Endothelial cell of umbilical vein (primary cell): ENCODE data around the gene MGP. TPM values are rescaled to one million over a fixed set of nuclear protein-coding genes. Genes with fewer than 3 reads are reported as not detected.

Experiments used
- BruUV-seq: library from RNA; stranded (reverse); fragments of 400-500 nt; replicated peaks from 2 replicates; lab custom pipeline; 2021; lab: Mats Ljungman, UMichigan
- CTCF ChIA-PET: fragments of 300-600, 350-600 bp; sonication (Branson Sonifier 250); formaldehyde crosslinking; loops from one replicate; lab custom pipeline; 2021; ENCODE audit warnings: antibody characterized with exemption, inconsistent platforms; lab: Charles Lee
- POLR2A ChIA-PET: fragments of 300-600, 350-600 bp; sonication (Branson Sonifier 250); formaldehyde crosslinking; loops from one replicate; lab custom pipeline; 2021; ENCODE audit warnings: antibody characterized with exemption, inconsistent platforms; lab: Charles Lee
- DNase-seq: peaks from one replicate; pipeline ENCODE4 v3.0.0-alpha.2; 2011; ENCODE audit warnings: low read depth, low spot score
- FAIRE-seq: peaks from 2 replicates; lab custom pipeline; 2011; peaks lifted over from hg19 to GRCh38; lab: Jason Lieb, UNC
- H2AFZ ChIP-seq: 2 replicates; pipeline ENCODE4 v1.6.0; 2012; ENCODE audit warnings: low read depth, low read length, control low read depth, inconsistent platforms
- H3K27ac ChIP-seq: 2 replicates; pipeline ENCODE4 v1.5.1; 2011; ENCODE audit warnings: low read depth, mild to moderate bottlenecking, control low read depth, low read length, moderate library complexity; ENCODE audit not compliant: insufficient read depth
- H3K27me3 ChIP-seq, 2 experiments: 2 replicates each; pipeline versions ENCODE4 v1.6.0 to v1.6.1; 2011; ENCODE audit warnings: low read length in 2 of 2, mixed read lengths in 1 of 2; ENCODE audit not compliant: control insufficient read depth in 2 of 2, insufficient read depth in 2 of 2
- H3K36me3 ChIP-seq, 2 experiments: 2 replicates in 1 of 2; 3 replicates in 1 of 2; pipeline ENCODE4 v1.5.1; 2011; ENCODE audit warnings: low read length in 2 of 2, mild to moderate bottlenecking in 1 of 2, moderate library complexity in 1 of 2; ENCODE audit not compliant: control insufficient read depth in 2 of 2, insufficient read depth in 2 of 2; ENCODE audit errors: extremely low read depth in 1 of 2
- H3K4me1 ChIP-seq: 3 replicates; pipeline ENCODE4 v1.5.1; 2011; ENCODE audit warnings: mild to moderate bottlenecking, low read length; ENCODE audit not compliant: control insufficient read depth, insufficient read depth; ENCODE audit errors: extremely low read depth
- H3K4me2 ChIP-seq: 2 replicates; pipeline ENCODE4 v1.6.1; 2011; ENCODE audit warnings: low read length, control low read depth, mixed read lengths; ENCODE audit not compliant: insufficient read depth
- H3K4me3 ChIP-seq, 3 experiments: fragments of 200-600 bp in 1 of 3; sonication (generic), shearing (Covaris generic) in 1 of 3; replicated peaks in 1 of 3; 2 replicates each; pipeline ENCODE4 v1.5.1; 2011 to 2016; ENCODE audit warnings: control low read depth in 3 of 3, low read length in 3 of 3, mild to moderate bottlenecking in 2 of 3, inconsistent platforms in 1 of 3, low read depth in 1 of 3, moderate library complexity in 1 of 3; ENCODE audit not compliant: insufficient read depth in 1 of 3
- H3K79me2 ChIP-seq: 2 replicates; pipeline ENCODE4 v1.6.0; 2012; ENCODE audit warnings: low read length, inconsistent platforms; ENCODE audit not compliant: control insufficient read depth, insufficient read depth
- H3K9ac ChIP-seq: replicated peaks from 2 replicates; pipeline ENCODE3; 2011; ENCODE audit warnings: low read length, control low read depth; ENCODE audit not compliant: insufficient read depth; ENCODE audit errors: extremely low read depth
- H3K9me1 ChIP-seq: replicated peaks from 3 replicates; pipeline ENCODE4 v1.6.0; 2011; ENCODE audit warnings: mild to moderate bottlenecking, low read length; ENCODE audit not compliant: control insufficient read depth, insufficient read depth; ENCODE audit errors: extremely low read depth
- H3K9me3 ChIP-seq: replicated peaks from 2 replicates; pipeline ENCODE4 v1.5.1; 2012; ENCODE audit warnings: low read length, inconsistent platforms; ENCODE audit not compliant: control insufficient read depth, insufficient read depth
- H4K20me1 ChIP-seq: replicated peaks from 2 replicates; pipeline ENCODE3; 2011; ENCODE audit warnings: mild to moderate bottlenecking, low read length; ENCODE audit not compliant: control insufficient read depth, insufficient read depth; ENCODE audit errors: extremely low read depth
- EZH2 ChIP-seq: IDR thresholded peaks from 2 replicates; pipeline ENCODE4 v1.6.1; 2012; ENCODE audit warnings: borderline replicate concordance, low read depth, mild to moderate bottlenecking, moderate library complexity, low read length, inconsistent platforms; ENCODE audit not compliant: severe bottlenecking
- FOS ChIP-seq: IDR thresholded peaks from 2 replicates; pipeline ENCODE4 v1.6.1; 2011; ENCODE audit warnings: mild to moderate bottlenecking, low read length, moderate library complexity, borderline replicate concordance; ENCODE audit not compliant: insufficient read depth
- GATA2 ChIP-seq: IDR thresholded peaks from 2 replicates; pipeline ENCODE4 v1.7.0; 2011; ENCODE audit warnings: low read depth, mild to moderate bottlenecking, moderate library complexity, mixed read lengths, low read length; ENCODE audit not compliant: insufficient read length, insufficient read depth
- JUN ChIP-seq: IDR thresholded peaks from 2 replicates; pipeline ENCODE4 v1.6.1; 2011; ENCODE audit warnings: borderline replicate concordance, low read depth; ENCODE audit not compliant: insufficient read length, insufficient read depth
- MYC ChIP-seq: IDR thresholded peaks from one replicate; pipeline ENCODE4 v1.6.1; 2011; ENCODE audit warnings: mild to moderate bottlenecking, low read depth, low read length
- POLR2A ChIP-seq: IDR thresholded peaks from 2 replicates; pipeline ENCODE4 v1.6.1; 2012; ENCODE audit warnings: low read depth, mild to moderate bottlenecking, control low read depth, low read length
- POLR2AphosphoS5 ChIP-seq: IDR thresholded peaks from 2 replicates; pipeline ENCODE4 v1.6.1; 2012; ENCODE audit warnings: low read depth, mild to moderate bottlenecking, control low read depth, low read length, moderate library complexity; ENCODE audit not compliant: insufficient read depth
- dilution Hi-C: fragments of 300-500 bp; cut with MboI; formaldehyde crosslinking; loops from one replicate; pipeline ENCODE4 v1.15.0; 2019; ENCODE audit warnings: low sequenced_read_pairs; ENCODE audit not compliant: extremely low pct_ligation_motif_present
- intact Hi-C: fragments of 100-400 bp; cut with micrococcal nuclease; formaldehyde crosslinking; loops from one replicate; pipeline ENCODE4 v1.10.0; 2022
- polyA plus RNA-seq, 4 experiments: library from polyadenylated mRNA; depleted of rRNA in 3 of 4; stranded (reverse) in 3 of 4; unstranded in 1 of 4; fragments of >200 nt; gene quantifications; 2 replicates each; pipeline versions ENCODE4 v1.2.1 to v1.2.3, GENCODE V29; 2011 to 2012; ENCODE audit warnings: missing spikeins in 1 of 4
- total RNA-seq: library from RNA; stranded (reverse); gene quantifications from 2 replicates; pipeline ENCODE4 v1.2.3, GENCODE V29; 2021
- TF ChIP-seq, protein P1 (sequence below): IDR thresholded peaks from 2 replicates; pipeline ENCODE4 v1.6.1; 2011; ENCODE audit not compliant: insufficient read depth, insufficient read length
- TF ChIP-seq, protein P2 (sequence below), 2 donors: IDR thresholded peaks; 1 replicate in 1 of 2; 2 replicates in 1 of 2; pipeline ENCODE4 v1.5.1; 2011; ENCODE audit warnings: low read length in 2 of 2, mild to moderate bottlenecking in 2 of 2, moderate library complexity in 2 of 2, control low read depth in 1 of 2, inconsistent platforms in 1 of 2, low read depth in 1 of 2; ENCODE audit not compliant: insufficient read depth in 1 of 2; ENCODE audit errors: extremely low read depth in 1 of 2

Gene MGP
- total and polyA plus RNA-seq, 2 donors (not counting 3 experiments of a cell fraction or from before 2014, with no cell fraction given), result 284 to 479 TPM

DNA sequence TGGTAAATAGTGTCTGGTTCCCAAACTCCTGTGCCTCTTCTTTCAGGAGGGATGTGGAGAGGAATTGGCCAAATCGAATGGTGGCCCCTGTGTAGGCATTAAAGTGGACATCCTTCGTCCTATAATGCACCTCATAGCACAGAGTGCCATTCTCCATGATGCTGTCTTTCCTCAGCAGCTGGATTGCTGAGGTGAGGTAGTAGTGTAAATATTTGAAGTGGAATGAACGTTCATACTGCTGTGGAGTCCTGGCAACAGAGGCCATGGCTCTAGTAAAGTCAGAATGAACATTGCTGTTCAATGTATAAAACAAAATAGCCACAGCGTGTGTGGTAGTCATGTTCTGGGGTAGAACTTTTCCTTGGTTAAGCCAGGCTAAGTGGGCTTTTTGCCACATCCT, 45.0 kb downstream of the MGP start:
- Histone ChIP-seq H3K9me1 (no peaks in the 10 kb centered on the region), H3K9ac (no peak overlapping the region), H2AFZ (no peak overlapping the region), H3K27me3 (no peaks in the 10 kb centered on the region), H3K36me3 (peaks cover 0 to 6% of the 10 kb centered on the region in 2 experiments), H3K4me2 (peak overlapping the region; percentile 98), H3K4me1 (peaks cover 59% of the 10 kb centered on the region), H3K9me3 (no peaks in the 10 kb centered on the region), H3K4me3 (no peak overlapping the region), H4K20me1 (no peaks in the 10 kb centered on the region), H3K79me2 (peaks cover 18% of the 10 kb centered on the region), H3K27ac (no peak overlapping the region)
- intact Hi-C loops, result no loop called here
- DNase-seq (no peak), FAIRE-seq (no peak)
- dilution Hi-C loops, result no loop called here
- TF ChIP-seq GATA2 (no peak), EZH2 (no peak), POLR2AphosphoS5 (no peak), JUN (no peak), MYC (no peak), FOS (no peak), POLR2A (no peak)
- TF ChIP-seq, protein P1, sequence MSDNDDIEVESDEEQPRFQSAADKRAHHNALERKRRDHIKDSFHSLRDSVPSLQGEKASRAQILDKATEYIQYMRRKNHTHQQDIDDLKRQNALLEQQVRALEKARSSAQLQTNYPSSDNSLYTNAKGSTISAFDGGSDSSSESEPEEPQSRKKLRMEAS, result no peak
- TF ChIP-seq, protein P2, sequence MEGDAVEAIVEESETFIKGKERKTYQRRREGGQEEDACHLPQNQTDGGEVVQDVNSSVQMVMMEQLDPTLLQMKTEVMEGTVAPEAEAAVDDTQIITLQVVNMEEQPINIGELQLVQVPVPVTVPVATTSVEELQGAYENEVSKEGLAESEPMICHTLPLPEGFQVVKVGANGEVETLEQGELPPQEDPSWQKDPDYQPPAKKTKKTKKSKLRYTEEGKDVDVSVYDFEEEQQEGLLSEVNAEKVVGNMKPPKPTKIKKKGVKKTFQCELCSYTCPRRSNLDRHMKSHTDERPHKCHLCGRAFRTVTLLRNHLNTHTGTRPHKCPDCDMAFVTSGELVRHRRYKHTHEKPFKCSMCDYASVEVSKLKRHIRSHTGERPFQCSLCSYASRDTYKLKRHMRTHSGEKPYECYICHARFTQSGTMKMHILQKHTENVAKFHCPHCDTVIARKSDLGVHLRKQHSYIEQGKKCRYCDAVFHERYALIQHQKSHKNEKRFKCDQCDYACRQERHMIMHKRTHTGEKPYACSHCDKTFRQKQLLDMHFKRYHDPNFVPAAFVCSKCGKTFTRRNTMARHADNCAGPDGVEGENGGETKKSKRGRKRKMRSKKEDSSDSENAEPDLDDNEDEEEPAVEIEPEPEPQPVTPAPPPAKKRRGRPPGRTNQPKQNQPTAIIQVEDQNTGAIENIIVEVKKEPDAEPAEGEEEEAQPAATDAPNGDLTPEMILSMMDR (IDR thresholded peaks at IDR 0.05; ENCODE audit: extremely low read depth in 1 of 2, insufficient read depth in 1 of 2, low read depth in 1 of 2, low read length in 2 of 2), result no peak
- ChIA-PET CTCF (no interaction called here), POLR2A (no interaction called here)
- BruUV-seq, result no TSS peak
